PC-9 (cell line): ENCODE results near the gene FBXW7. TPM values are rescaled to one million over a fixed set of nuclear protein-coding genes. Genes with fewer than 3 reads are reported as not detected.

Experiments
- BruUV-seq: library from RNA; stranded (reverse); fragments of 400-500 nt; replicated peaks from 2 replicates; lab custom pipeline; 2021; lab: Mats Ljungman, UMichigan
- CTCF ChIA-PET: fragments of 300-600 bp; sonication (Branson Sonifier 250); formaldehyde crosslinking; loops from one replicate; lab custom pipeline; 2022; ENCODE audit warnings: antibody characterized with exemption; lab: Charles Lee
- POLR2A ChIA-PET: fragments of 300-600 bp; sonication (Branson Sonifier 250); formaldehyde crosslinking; loops from one replicate; lab custom pipeline; 2022; ENCODE audit warnings: antibody characterized with exemption; ENCODE audit not compliant: unreplicated experiment; lab: Charles Lee
- DNase-seq, 2 experiments: peaks; one replicate each; pipeline versions ENCODE4 v3.0.0 to v3.0.0-alpha.2; 2015 to 2022; ENCODE audit warnings: mixed read lengths in 1 of 2
- H2AFZ ChIP-seq: fragments of 200-600 bp; sonication (generic); 2 replicates; pipeline ENCODE4 v1.8.1; 2017; ENCODE audit warnings: antibody characterized with exemption
- H3F3A ChIP-seq: fragments of 200-600 bp; sonication (generic); 2 replicates; pipeline ENCODE4 v1.8.1; 2017; ENCODE audit warnings: antibody characterized with exemption, mild to moderate bottlenecking, low read depth; ENCODE audit not compliant: insufficient read depth
- H3K27ac ChIP-seq: fragments of 200-600 bp; sonication (generic); 2 replicates; pipeline ENCODE4 v1.6.1; 2016; ENCODE audit warnings: mixed run types
- H3K27me3 ChIP-seq: fragments of 200-600 bp; sonication (generic); 2 replicates; pipeline ENCODE4 v1.6.1; 2016; ENCODE audit warnings: low read depth, mixed run types; ENCODE audit not compliant: insufficient read depth
- H3K36me3 ChIP-seq: fragments of 200-600 bp; sonication (generic); 2 replicates; pipeline ENCODE4 v1.6.1; 2016; ENCODE audit warnings: low read depth, mixed run types
- H3K4me1 ChIP-seq: fragments of 200-600 bp; sonication (generic); replicated peaks from 2 replicates; pipeline ENCODE4 v1.6.1; 2016; ENCODE audit warnings: mixed run types; ENCODE audit not compliant: insufficient read depth
- H3K4me2 ChIP-seq: fragments of 200-600 bp; sonication (generic); 2 replicates; pipeline ENCODE4 v1.6.1; 2017; ENCODE audit warnings: mixed run types
- H3K4me3 ChIP-seq: fragments of 200-600 bp; sonication (generic); 2 replicates; pipeline ENCODE4 v1.6.1; 2016; ENCODE audit warnings: mixed run types
- H3K79me2 ChIP-seq: fragments of 200-600 bp; sonication (generic); 2 replicates; pipeline ENCODE4 v1.6.1; 2017; ENCODE audit warnings: low read depth, mixed run types
- H3K9me2 ChIP-seq: fragments of 200-600 bp; sonication (generic); 2 replicates; pipeline ENCODE4 v1.8.1; 2017; ENCODE audit warnings: mild to moderate bottlenecking; ENCODE audit not compliant: insufficient read depth
- H3K9me3 ChIP-seq: fragments of 200-600 bp; sonication (generic); 2 replicates; pipeline ENCODE4 v1.8.1; 2016; ENCODE audit warnings: low read depth; ENCODE audit not compliant: insufficient read depth
- H4K20me1 ChIP-seq: fragments of 200-600 bp; sonication (generic); 2 replicates; pipeline ENCODE4 v1.8.1; 2017; ENCODE audit not compliant: insufficient read depth
- EZH2 ChIP-seq: fragments of 200-600 bp; sonication (generic); IDR thresholded peaks from 2 replicates; pipeline ENCODE4 v1.8.0; 2017; ENCODE audit warnings: antibody characterized with exemption, low read depth
- intact Hi-C: fragments of 100-400 bp; cut with micrococcal nuclease; formaldehyde crosslinking; loops from one replicate; pipeline ENCODE4 v1.10.0; 2022; ENCODE audit not compliant: unreplicated experiment
- total RNA-seq: library from RNA; stranded (reverse); gene quantifications from 2 replicates; pipeline ENCODE4 v1.2.3, GENCODE V29; 2021
- TF ChIP-seq, protein P1 (sequence below): fragments of 200-600 bp; sonication (generic); conservative IDR thresholded peaks from 2 replicates; pipeline ENCODE4 v1.6.1; 2017; ENCODE audit warnings: mixed run types, antibody characterized with exemption, mild to moderate bottlenecking, moderate library complexity

FBXW7 gene
- total RNA-seq, 1 experiment from 2014 or later: 30.2 TPM

DNA sequence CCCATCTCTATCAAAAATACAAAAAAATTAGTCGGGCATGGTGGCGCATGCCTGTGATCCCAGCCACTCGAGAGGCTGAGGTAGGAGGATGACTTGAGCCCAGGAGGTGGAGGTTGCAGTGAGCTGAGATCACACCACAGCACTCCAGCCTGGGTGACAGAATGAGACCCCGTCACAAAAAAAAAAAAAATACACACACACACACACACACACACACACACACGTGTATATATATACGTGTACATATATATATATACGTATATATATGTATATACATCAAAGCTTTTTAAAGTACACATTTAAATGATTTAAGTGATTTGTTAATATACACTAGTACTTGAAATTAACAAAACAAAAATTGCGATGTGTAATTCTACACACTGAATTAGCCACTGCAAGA lies 6.0 kb downstream of the FBXW7 start:
- no peak overlapping the region for H3K4me3 ChIP-seq
- H3K36me3 ChIP-seq: no peaks in the 10 kb centered on the region
- H3K9me3 ChIP-seq: no peaks in the 10 kb centered on the region
- no peak overlapping the region for H2AFZ ChIP-seq
- peaks cover 95% of the 10 kb centered on the region for H3K79me2 ChIP-seq
- H3K9me2 ChIP-seq: no peaks in the 10 kb centered on the region
- intact Hi-C loops: no loop called here
- peaks cover 13% of the 10 kb centered on the region; the same call in 1 of the 2 replicates for H3K4me1 ChIP-seq
- H3K27ac ChIP-seq: no peak overlapping the region
- peaks cover 19% of the 10 kb centered on the region for H4K20me1 ChIP-seq
- DNase-seq: no peak
- H3F3A ChIP-seq: no peaks in the 10 kb centered on the region
- no TSS peak for BruUV-seq
- H3K27me3 ChIP-seq: no peaks in the 10 kb centered on the region
- TF ChIP-seq, protein P1, sequence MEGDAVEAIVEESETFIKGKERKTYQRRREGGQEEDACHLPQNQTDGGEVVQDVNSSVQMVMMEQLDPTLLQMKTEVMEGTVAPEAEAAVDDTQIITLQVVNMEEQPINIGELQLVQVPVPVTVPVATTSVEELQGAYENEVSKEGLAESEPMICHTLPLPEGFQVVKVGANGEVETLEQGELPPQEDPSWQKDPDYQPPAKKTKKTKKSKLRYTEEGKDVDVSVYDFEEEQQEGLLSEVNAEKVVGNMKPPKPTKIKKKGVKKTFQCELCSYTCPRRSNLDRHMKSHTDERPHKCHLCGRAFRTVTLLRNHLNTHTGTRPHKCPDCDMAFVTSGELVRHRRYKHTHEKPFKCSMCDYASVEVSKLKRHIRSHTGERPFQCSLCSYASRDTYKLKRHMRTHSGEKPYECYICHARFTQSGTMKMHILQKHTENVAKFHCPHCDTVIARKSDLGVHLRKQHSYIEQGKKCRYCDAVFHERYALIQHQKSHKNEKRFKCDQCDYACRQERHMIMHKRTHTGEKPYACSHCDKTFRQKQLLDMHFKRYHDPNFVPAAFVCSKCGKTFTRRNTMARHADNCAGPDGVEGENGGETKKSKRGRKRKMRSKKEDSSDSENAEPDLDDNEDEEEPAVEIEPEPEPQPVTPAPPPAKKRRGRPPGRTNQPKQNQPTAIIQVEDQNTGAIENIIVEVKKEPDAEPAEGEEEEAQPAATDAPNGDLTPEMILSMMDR: no peak
- no peak for TF ChIP-seq EZH2
- no peak overlapping the region for H3K4me2 ChIP-seq
- CTCF ChIA-PET: no interaction called here
- POLR2A ChIA-PET: no interaction called here

DNA sequence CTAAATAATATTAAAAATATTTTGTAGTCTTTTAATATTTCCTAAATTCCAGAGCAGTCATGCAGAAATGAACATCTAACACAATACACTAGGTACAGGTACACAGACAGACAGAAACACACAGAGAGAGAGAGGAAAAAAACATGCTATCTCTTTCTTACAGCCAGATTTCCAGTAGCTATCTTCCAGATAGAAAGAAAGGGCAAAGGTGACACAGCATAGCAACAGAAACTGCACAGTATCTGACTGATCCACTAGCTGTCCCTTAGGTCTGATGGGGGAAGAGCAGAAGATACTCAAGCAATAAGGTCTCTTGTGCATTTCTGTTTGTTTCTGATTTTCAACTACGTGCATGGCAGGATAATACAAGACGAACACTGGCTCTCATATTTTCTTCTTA lies 7.8 kb downstream of the FBXW7 start:
- Histone ChIP-seq H3K27me3 (no peaks in the 10 kb centered on the region), H2AFZ (no peak overlapping the region), H3K27ac (no peak overlapping the region), H3K9me2 (no peaks in the 10 kb centered on the region), H4K20me1 (peaks cover 7% of the 10 kb centered on the region), H3K79me2 (peaks cover 95% of the 10 kb centered on the region), H3F3A (no peaks in the 10 kb centered on the region), H3K4me2 (no peak overlapping the region), H3K9me3 (no peaks in the 10 kb centered on the region), H3K4me3 (no peak overlapping the region), H3K36me3 (no peaks in the 10 kb centered on the region), H3K4me1 (peaks cover under 1% of the 10 kb centered on the region; the same call in 1 of the 2 replicates)
- intact Hi-C loops: no loop called here
- ChIA-PET CTCF (no interaction called here), POLR2A (no interaction called here)
- no TSS peak for BruUV-seq
- TF ChIP-seq EZH2: no peak
- TF ChIP-seq, protein P1: no peak
- DNase-seq: no peak

DNA sequence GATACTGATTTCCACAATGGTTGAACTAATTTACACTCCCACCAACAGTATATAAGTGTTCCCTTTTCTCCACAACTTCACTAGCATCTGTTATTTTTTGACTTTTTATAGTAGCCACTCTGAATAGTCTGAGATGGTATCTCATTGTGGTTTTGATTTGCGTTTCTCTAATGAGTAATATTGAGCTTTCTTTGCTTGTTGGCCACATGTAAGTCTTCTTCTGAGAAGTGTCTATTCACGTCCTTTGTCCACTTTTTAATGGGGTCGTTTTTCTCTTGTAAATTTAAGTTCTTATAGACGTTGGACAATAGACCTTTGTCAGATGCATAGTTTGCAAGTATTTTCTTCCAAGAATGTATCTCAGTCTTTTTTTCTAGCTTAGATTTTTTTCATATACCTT lies 10.0 kb downstream of the FBXW7 start:
- no peak overlapping the region for H3K4me3 ChIP-seq
- H4K20me1 ChIP-seq: no peaks in the 10 kb centered on the region; the same call in none of the 2 replicates
- no peak for DNase-seq
- no TSS peak for BruUV-seq
- H3K9me2 ChIP-seq: no peaks in the 10 kb centered on the region
- H3K4me1 ChIP-seq: no peaks in the 10 kb centered on the region
- peaks cover 91% of the 10 kb centered on the region for H3K79me2 ChIP-seq
- H3F3A ChIP-seq: no peaks in the 10 kb centered on the region
- no peak overlapping the region for H2AFZ ChIP-seq
- ChIA-PET CTCF (interaction anchor here (0.6 kb wide), 1 partner anchor 431 kb away, joined by 3 read pairs; no protein-coding TSS in a partner anchor), POLR2A (interaction anchor here (0.6 kb wide), 1 partner anchor 73 kb away, joined by 4 read pairs; no protein-coding TSS in a partner anchor)
- no peak overlapping the region for H3K27ac ChIP-seq
- TF ChIP-seq EZH2: no peak
- TF ChIP-seq, protein P1: no peak
- H3K36me3 ChIP-seq: no peaks in the 10 kb centered on the region
- H3K27me3 ChIP-seq: no peaks in the 10 kb centered on the region
- H3K4me2 ChIP-seq: no peak overlapping the region
- no peaks in the 10 kb centered on the region for H3K9me3 ChIP-seq
- intact Hi-C loops: no loop called here
